GM12864 (cell line): ENCODE measurements around the gene CDH23.
"Not testable (repeated sequence)": the region's sequence is repeated elsewhere in the genome, so short reads cannot be mapped to it uniquely, and the experiment has no call there.

ENCODE experiments used
- DNase-seq: peaks from one replicate; pipeline ENCODE4 v3.0.0-alpha.2; 2011; ENCODE audit warnings: low read depth
- H3K4me3 ChIP-seq: 2 replicates; pipeline ENCODE4 v1.5.1; 2011; ENCODE audit warnings: mild to moderate bottlenecking, low read depth, low read length, control low read depth
- CTCF ChIP-seq: IDR thresholded peaks from 2 replicates; pipeline ENCODE4 v1.5.1; 2011; ENCODE audit warnings: low read depth, mild to moderate bottlenecking, moderate library complexity, low read length, control low read depth, inconsistent platforms; ENCODE audit errors: missing control alignments

CDH23 gene

GRCh38 chr10:71848325-71849275, 451.9 kb downstream of the CDH23 start:
- TF ChIP-seq CTCF, result no peak
- DNase-seq, result no peak
- H3K4me3 ChIP-seq, result no peak overlapping the region

- no peak for DNase-seq
- TF ChIP-seq CTCF, result no peak
- peak overlapping the region; percentile 88; the same call in 1 of the 2 replicates for H3K4me3 ChIP-seq
These were observed 452.8 kb downstream of the CDH23 start for GRCh38 chr10:71849461-71849908.

- TF ChIP-seq CTCF, result no peak
- no peak for DNase-seq
These were observed 453.5 kb downstream of the CDH23 start for GRCh38 chr10:71850021-71850742.

GRCh38 chr10:71850743-71851464, 454.2 kb downstream of the CDH23 start, which contains the start of gene PSAP:
Gene PSAP, minus strand, starts transcription at chr10:71851251. Its CDS starts 30 bp downstream, at chr10:71851221.
- DNase-seq, result peak; percentile 91
- TF ChIP-seq CTCF, result no peak
- peak within 1 kb of the TSS; percentile 88 for H3K4me3 ChIP-seq

More at GRCh38 chr10:71850021-71850742, 453.5 kb downstream of the CDH23 start:
- H3K4me3 ChIP-seq, result peak overlapping the region; percentile 88

- H3K4me3 ChIP-seq, result peak overlapping the region; percentile 88
- not testable (repeated sequence) for DNase-seq
These were observed 454.9 kb downstream of the CDH23 start for GRCh38 chr10:71851465-71852095.

GRCh38 chr10:71852355-71852937, 455.7 kb downstream of the CDH23 start:
- no peak for TF ChIP-seq CTCF
- no peak overlapping the region for H3K4me3 ChIP-seq
- DNase-seq, result no peak
